HEK293 (cell line): ENCODE results near the gene GALNT9.

Experiments used
- CTCF ChIP-seq: fragments of 450-650 bp; formaldehyde crosslinking; IDR thresholded peaks from 2 replicates; pipeline ENCODE4 v1.5.1; 2016; ENCODE audit warnings: missing biosample characterization, missing genetic modification characterization
- ZNF202 ChIP-seq: fragments of 450-650 bp; formaldehyde crosslinking; IDR thresholded peaks from 2 replicates; pipeline ENCODE4 v1.5.1; 2016; ENCODE audit warnings: missing biosample characterization, missing genetic modification characterization, borderline replicate concordance

DNA sequence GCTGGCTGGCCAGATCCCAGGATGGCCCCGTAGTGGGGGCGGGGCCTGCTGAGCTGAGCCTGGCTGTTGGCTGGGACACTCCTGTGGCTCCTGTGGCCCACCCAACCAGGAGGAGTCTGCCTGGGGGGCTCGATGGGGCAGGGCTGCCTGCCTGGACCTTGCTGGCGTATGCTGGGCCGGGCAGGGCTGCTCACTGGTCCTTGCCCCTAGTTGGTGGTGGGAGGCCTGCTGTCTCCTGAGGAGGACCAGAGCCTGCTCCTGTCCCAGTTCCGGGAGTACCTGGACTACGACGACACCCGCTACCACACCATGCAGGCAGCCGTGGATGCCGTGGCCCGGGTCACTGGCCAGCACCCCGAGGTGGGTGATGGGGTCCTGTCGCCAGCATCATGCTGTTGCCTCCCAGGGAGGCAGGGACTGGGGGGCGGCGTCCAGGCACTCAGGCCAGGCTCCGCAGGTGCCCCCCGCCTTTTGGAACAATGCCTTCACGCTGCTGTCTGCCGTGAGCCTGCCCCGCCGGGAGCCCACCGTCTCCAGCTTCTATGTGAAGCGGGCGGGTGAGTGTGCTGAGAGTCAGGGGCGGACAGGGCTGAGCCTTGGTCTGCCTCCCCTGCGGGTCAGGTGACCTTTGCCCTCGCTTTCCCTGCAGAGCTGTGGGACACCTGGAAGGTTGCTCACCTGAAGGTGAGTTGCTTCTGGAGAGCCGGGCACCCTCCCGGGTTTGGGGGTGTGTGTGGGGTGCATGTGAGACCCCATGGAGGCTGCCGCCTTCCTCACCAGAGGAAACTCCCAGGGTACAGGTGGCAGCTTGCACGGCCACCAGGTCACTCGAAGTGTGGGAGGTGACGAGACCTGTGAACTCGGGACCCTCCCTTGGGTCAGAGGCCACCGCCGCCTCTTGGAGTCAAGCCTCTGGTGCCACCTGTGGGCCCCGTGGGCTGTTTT is 181.7 kb downstream of the GALNT9 start:
- TF ChIP-seq CTCF (tag by site-specific recombination) (no peak), ZNF202 (tag by site-specific recombination) (no peak)
